Measurements from ENCODE around the gene LAMP5. TPM values are rescaled to one million over a fixed set of nuclear protein-coding genes. Genes with fewer than 3 reads are reported as not detected.

Gene LAMP5
- polyA plus RNA-seq, 1 donor (not counting 4 experiments of a cell fraction or from before 2014, with no cell fraction given): not detected

DNA sequence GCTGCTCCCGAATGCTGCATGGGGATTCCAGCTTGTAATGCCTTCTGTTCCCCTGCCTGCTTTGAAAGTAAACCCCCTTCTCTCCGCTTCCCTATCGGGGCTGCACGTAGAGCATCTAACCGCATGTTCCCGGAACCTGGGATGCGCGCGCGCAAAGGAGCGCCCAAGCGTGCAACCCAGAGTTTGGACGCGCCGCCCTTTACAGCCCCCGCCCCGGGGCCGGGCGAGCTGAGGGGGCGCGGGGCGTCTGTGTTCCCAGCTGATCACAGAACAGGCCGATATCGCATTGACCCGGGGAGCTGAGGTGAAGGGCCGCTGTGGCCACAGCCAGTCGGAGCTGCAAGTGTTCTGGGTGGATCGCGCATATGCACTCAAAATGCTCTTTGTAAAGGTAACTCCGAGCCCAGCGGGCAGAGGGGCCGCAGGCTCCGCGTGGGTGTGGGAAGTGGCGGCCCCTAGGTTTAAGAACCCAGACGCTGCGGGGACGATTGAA, 1.4 kb downstream of the LAMP5 start:
- Histone ChIP-seq H3K9ac (ENCODE audit: control insufficient read depth, extremely low read depth, insufficient read depth, low read length) (no peak overlapping the region), H3K27ac (ENCODE audit: control insufficient read depth, insufficient read depth, low read length) (no peak overlapping the region), H3K4me3 (ENCODE audit: control insufficient read depth in 2 of 3, extremely low read depth in 1 of 3, insufficient read depth in 2 of 3, low read depth in 1 of 3, low read length in 3 of 3) (no peak overlapping the region), H3K9me1 (ENCODE audit: control insufficient read depth, extremely low read depth, insufficient read depth, low read length) (no peaks in the 10 kb centered on the region), H3K4me2 (ENCODE audit: control insufficient read depth, extremely low read depth, insufficient read depth, low read depth, low read length) (no peak overlapping the region), H3K27me3 (ENCODE audit: control insufficient read depth, extremely low read depth, insufficient read depth, low read length) (peaks cover 48% of the 10 kb centered on the region), H3K79me2 (ENCODE audit: control insufficient read depth, insufficient read depth, low read length) (no peaks in the 10 kb centered on the region), H3K36me3 (ENCODE audit: control insufficient read depth in 2 of 2, extremely low read depth in 1 of 2, insufficient read depth in 2 of 2, low read length in 2 of 2) (no peaks in the 10 kb centered on the region), H3K4me1 (ENCODE audit: control insufficient read depth, extremely low read depth, insufficient read depth, low read length) (no peaks in the 10 kb centered on the region), H4K20me1 (ENCODE audit: control insufficient read depth, extremely low read depth, insufficient read depth, low read length) (no peaks in the 10 kb centered on the region), H2AFZ (ENCODE audit: control insufficient read depth, low read length) (no peak overlapping the region), H3K9me3 (ENCODE audit: control insufficient read depth, low read depth, low read length) (no peaks in the 10 kb centered on the region)
- no peak for DNase-seq (ENCODE audit: low read depth, low spot score)
- FAIRE-seq: no peak
- TF ChIP-seq EZH2 (IDR thresholded peaks at IDR 0.05; ENCODE audit: low read length): peak; percentile 22
- TF ChIP-seq, protein P1, sequence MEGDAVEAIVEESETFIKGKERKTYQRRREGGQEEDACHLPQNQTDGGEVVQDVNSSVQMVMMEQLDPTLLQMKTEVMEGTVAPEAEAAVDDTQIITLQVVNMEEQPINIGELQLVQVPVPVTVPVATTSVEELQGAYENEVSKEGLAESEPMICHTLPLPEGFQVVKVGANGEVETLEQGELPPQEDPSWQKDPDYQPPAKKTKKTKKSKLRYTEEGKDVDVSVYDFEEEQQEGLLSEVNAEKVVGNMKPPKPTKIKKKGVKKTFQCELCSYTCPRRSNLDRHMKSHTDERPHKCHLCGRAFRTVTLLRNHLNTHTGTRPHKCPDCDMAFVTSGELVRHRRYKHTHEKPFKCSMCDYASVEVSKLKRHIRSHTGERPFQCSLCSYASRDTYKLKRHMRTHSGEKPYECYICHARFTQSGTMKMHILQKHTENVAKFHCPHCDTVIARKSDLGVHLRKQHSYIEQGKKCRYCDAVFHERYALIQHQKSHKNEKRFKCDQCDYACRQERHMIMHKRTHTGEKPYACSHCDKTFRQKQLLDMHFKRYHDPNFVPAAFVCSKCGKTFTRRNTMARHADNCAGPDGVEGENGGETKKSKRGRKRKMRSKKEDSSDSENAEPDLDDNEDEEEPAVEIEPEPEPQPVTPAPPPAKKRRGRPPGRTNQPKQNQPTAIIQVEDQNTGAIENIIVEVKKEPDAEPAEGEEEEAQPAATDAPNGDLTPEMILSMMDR (optimal IDR thresholded peaks at IDR 0.05 in 1 of 3, IDR thresholded peaks at IDR 0.05 in 1 of 3, conservative IDR thresholded peaks at IDR 0.05 in 1 of 3; ENCODE audit: extremely low read depth in 1 of 3, insufficient read depth in 2 of 3, low read length in 3 of 3): no peak
- dilution Hi-C loops (cut with MboI; ENCODE audit: extremely low pct_ligation_motif_present, low sequenced_read_pairs): no loop called here

DNA sequence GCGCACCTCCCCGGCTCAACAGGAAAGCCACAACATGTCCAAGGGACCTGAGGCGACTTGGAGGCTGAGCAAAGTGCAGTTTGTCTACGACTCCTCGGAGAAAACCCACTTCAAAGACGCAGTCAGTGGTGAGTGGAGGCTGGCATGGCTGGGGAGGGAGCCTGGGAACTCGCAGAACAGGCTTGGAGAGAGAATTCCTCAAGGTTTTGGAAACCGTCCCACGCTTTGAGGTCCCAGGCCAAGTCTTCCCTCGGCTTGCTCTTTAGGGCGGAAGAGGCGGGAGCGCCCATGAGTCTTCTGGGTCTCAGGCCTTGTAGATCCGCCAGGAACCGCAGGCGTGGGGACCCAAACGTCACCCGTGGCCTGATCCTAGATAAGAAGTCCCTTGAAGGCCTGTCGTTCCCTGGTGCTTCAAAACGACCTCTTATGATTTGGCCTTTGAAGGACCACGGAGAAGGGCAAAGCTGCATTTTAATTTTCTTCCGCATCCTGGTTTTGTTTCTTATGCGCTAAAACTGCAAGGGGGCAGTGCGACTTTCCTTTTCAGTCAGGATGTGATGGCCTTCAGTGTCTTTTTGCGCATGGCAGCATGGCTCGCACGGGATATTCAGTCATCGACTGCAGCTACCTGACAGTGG, 2.0 kb downstream of the LAMP5 start:
- H4K20me1 ChIP-seq (ENCODE audit: control insufficient read depth, extremely low read depth, insufficient read depth, low read length): no peaks in the 10 kb centered on the region
- no peaks in the 10 kb centered on the region for H3K36me3 ChIP-seq (ENCODE audit: control insufficient read depth in 2 of 2, extremely low read depth in 1 of 2, insufficient read depth in 2 of 2, low read length in 2 of 2)
- H3K9ac ChIP-seq (ENCODE audit: control insufficient read depth, extremely low read depth, insufficient read depth, low read length): no peak overlapping the region
- no peak overlapping the region for H3K4me2 ChIP-seq (ENCODE audit: control insufficient read depth, extremely low read depth, insufficient read depth, low read depth, low read length)
- no peak overlapping the region for H3K27ac ChIP-seq (ENCODE audit: control insufficient read depth, insufficient read depth, low read length)
- TF ChIP-seq, protein P1 (optimal IDR thresholded peaks at IDR 0.05 in 1 of 3, IDR thresholded peaks at IDR 0.05 in 1 of 3, conservative IDR thresholded peaks at IDR 0.05 in 1 of 3; ENCODE audit: extremely low read depth in 1 of 3, insufficient read depth in 2 of 3, low read length in 3 of 3): no peak
- TF ChIP-seq EZH2 (IDR thresholded peaks at IDR 0.05; ENCODE audit: low read length): peak; percentile 28
- no peaks in the 10 kb centered on the region for H3K4me1 ChIP-seq (ENCODE audit: control insufficient read depth, extremely low read depth, insufficient read depth, low read length)
- DNase-seq (ENCODE audit: low read depth, low spot score) (no peak), FAIRE-seq (no peak)
- peaks cover 47% of the 10 kb centered on the region for H3K27me3 ChIP-seq (ENCODE audit: control insufficient read depth, extremely low read depth, insufficient read depth, low read length)
- H2AFZ ChIP-seq (ENCODE audit: control insufficient read depth, low read length): no peak overlapping the region
- H3K9me1 ChIP-seq (ENCODE audit: control insufficient read depth, extremely low read depth, insufficient read depth, low read length): no peaks in the 10 kb centered on the region
- dilution Hi-C loops (cut with MboI; ENCODE audit: extremely low pct_ligation_motif_present, low sequenced_read_pairs): no loop called here
- H3K9me3 ChIP-seq (ENCODE audit: control insufficient read depth, low read depth, low read length): no peaks in the 10 kb centered on the region
- no peak overlapping the region for H3K4me3 ChIP-seq (ENCODE audit: control insufficient read depth in 2 of 3, extremely low read depth in 1 of 3, insufficient read depth in 2 of 3, low read depth in 1 of 3, low read length in 3 of 3)
- no peaks in the 10 kb centered on the region for H3K79me2 ChIP-seq (ENCODE audit: control insufficient read depth, insufficient read depth, low read length)
